Measurements from ENCODE around the gene PHGDH. TPM values are rescaled to one million over a fixed set of nuclear protein-coding genes. Genes with fewer than 3 reads are reported as not detected.

The PHGDH gene
- total RNA-seq, 1 experiment from 2014 or later = 592 TPM

- TF ChIP-seq PRRX2 (CRISPR knock-in tag; IDR thresholded peaks at IDR 0.05) = no peak
- TF ChIP-seq ZNF532 (CRISPR knock-in tag; IDR thresholded peaks at IDR 0.05; ENCODE audit: borderline replicate concordance) = no peak
- no peak for TF ChIP-seq CREB1 (CRISPR knock-in tag; IDR thresholded peaks at IDR 0.05)
- H3K36me3 Mint-ChIP-seq = no peaks in the 10 kb centered on the region
- ChIA-PET CTCF (no interaction called here), POLR2A (no interaction called here)
- no peaks in the 10 kb centered on the region for H3K27me3 Mint-ChIP-seq (ENCODE audit: low read depth)
- ATAC-seq (no peak), DNase-seq (ENCODE audit: low spot score) (no peak)
- H3K4me1 Mint-ChIP-seq = peaks cover 39% of the 10 kb centered on the region
- H3K9me3 Mint-ChIP-seq = no peaks in the 10 kb centered on the region
- no peak overlapping the region for H3K27ac Mint-ChIP-seq
- no peak overlapping the region for H3K4me3 Mint-ChIP-seq
Observed at GRCh38 chr1:119682141-119682540, 29.6 kb upstream of the PHGDH start.

- no peaks in the 10 kb centered on the region for H3K9me3 Mint-ChIP-seq
- H3K4me1 Mint-ChIP-seq = peaks cover 52% of the 10 kb centered on the region
- H3K36me3 Mint-ChIP-seq = no peaks in the 10 kb centered on the region
- no peak for ATAC-seq
- TF ChIP-seq NR3C1 (CRISPR knock-in tag; conservative IDR thresholded peaks at IDR 0.05; ENCODE audit: low read depth) = no peak
- TF ChIP-seq TEAD1 (CRISPR knock-in tag; IDR thresholded peaks at IDR 0.05) = no peak
- no peak for TF ChIP-seq PRDM15 (CRISPR knock-in tag; IDR thresholded peaks at IDR 0.05)
- no peak for TF ChIP-seq ZBTB43 (CRISPR knock-in tag; IDR thresholded peaks at IDR 0.05)
- no peak for TF ChIP-seq ZNF396 (CRISPR knock-in tag; IDR thresholded peaks at IDR 0.05; ENCODE audit: borderline replicate concordance)
- no peak for TF ChIP-seq AFF4 (CRISPR knock-in tag; IDR thresholded peaks at IDR 0.05; ENCODE audit: borderline replicate concordance)
- TF ChIP-seq FOXJ3 (CRISPR knock-in tag; IDR thresholded peaks at IDR 0.05; ENCODE audit: borderline replicate concordance) = no peak
- TF ChIP-seq MLX (CRISPR knock-in tag; IDR thresholded peaks at IDR 0.05) = no peak
- TF ChIP-seq ZNF219 (CRISPR knock-in tag; IDR thresholded peaks at IDR 0.05; ENCODE audit: borderline replicate concordance) = no peak
- TF ChIP-seq ZNF232 (CRISPR knock-in tag; IDR thresholded peaks at IDR 0.05) = no peak
- TF ChIP-seq E2F5 (CRISPR knock-in tag; IDR thresholded peaks at IDR 0.05) = no peak
- ChIA-PET CTCF (interaction anchor here (1.2 to 1.7 kb wide), 3 partner anchors 8 to 72 kb away, joined by 5 to 9 read pairs (median 7); no protein-coding TSS in a partner anchor), POLR2A (interaction anchor here (0.7 kb wide), 1 partner anchor 29 kb away, joined by 3 read pairs; no protein-coding TSS in a partner anchor)
- no peaks in the 10 kb centered on the region for H3K27me3 Mint-ChIP-seq (ENCODE audit: low read depth)
- DNase-seq (ENCODE audit: low spot score) = no peak
- no peak overlapping the region for H3K27ac Mint-ChIP-seq
- H3K4me3 Mint-ChIP-seq = no peak overlapping the region
Observed at GRCh38 chr1:119683893-119684292, 27.8 kb upstream of the PHGDH start.
